ENCODE results near the gene ABCG8.

Gene ABCG8

DNA sequence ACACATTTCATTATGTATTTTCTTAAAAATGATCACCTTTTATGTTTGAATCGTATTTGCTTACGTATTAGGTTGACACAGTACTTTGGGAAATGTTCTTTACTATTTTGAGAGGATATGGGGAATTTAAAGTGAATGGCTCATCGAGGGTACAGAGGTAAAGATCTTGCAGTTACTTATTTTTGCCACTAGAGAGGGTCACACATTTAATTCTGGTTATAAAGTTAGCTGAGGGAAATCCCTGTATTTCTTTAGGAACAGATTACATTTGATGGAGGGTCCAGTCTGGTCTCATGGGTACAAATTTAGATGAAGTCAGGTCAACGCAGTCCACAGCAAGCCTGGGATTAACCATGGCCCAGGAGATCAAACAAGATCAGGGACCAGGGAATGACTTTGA is 40.5 kb upstream of the ABCG8 start:
- H3K4me3 ChIP-seq (ENCODE audit: low read depth, low read length) = no peak overlapping the region
- TF ChIP-seq, protein P1, sequence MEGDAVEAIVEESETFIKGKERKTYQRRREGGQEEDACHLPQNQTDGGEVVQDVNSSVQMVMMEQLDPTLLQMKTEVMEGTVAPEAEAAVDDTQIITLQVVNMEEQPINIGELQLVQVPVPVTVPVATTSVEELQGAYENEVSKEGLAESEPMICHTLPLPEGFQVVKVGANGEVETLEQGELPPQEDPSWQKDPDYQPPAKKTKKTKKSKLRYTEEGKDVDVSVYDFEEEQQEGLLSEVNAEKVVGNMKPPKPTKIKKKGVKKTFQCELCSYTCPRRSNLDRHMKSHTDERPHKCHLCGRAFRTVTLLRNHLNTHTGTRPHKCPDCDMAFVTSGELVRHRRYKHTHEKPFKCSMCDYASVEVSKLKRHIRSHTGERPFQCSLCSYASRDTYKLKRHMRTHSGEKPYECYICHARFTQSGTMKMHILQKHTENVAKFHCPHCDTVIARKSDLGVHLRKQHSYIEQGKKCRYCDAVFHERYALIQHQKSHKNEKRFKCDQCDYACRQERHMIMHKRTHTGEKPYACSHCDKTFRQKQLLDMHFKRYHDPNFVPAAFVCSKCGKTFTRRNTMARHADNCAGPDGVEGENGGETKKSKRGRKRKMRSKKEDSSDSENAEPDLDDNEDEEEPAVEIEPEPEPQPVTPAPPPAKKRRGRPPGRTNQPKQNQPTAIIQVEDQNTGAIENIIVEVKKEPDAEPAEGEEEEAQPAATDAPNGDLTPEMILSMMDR (IDR thresholded peaks at IDR 0.05; ENCODE audit: borderline replicate concordance, insufficient read depth, low read depth, low read length) = no peak

DNA sequence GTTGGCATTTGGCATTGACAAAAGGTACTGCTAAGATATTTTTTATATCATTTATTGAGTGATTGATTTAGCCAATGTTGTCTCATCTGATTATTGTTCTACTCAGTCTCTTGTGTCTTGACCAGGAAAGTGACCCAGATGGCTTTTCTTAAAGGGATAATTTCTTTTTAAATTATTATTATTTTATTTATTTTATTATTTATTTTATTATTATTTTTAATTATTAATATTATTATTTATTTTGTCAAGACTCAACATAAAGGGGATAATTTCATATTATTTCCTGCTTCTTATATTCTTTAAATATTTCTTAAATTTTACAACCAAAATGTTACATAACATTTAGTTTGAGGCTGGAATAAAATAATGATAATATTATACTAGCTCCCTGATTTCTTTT is 37.9 kb upstream of the ABCG8 start:
- TF ChIP-seq, protein P1 (IDR thresholded peaks at IDR 0.05; ENCODE audit: borderline replicate concordance, insufficient read depth, low read depth, low read length) = no peak

DNA sequence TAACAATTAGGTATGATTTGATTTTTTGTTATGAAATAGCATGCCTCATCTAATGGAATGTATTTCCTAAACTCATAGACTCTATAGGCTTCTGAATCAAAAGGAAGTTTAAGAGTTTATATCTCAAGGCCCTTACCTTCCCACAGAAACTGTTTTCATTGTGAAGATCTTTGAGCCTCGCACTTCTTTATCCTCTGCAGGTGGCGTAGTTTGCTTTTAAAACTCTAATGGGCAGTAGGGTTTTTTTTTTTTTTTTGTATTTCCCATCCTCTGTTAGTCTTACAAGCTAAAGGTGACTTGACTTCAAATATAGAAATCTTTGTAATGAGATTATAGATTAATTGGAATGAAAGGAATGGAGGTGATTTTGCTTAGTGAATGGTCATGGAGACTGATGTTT is 36.6 kb upstream of the ABCG8 start:
- TF ChIP-seq, protein P1 (IDR thresholded peaks at IDR 0.05; ENCODE audit: borderline replicate concordance, insufficient read depth, low read depth, low read length) = no peak

More for the DNA sequence above, 37.9 kb upstream of the ABCG8 start:
- H3K4me3 ChIP-seq (ENCODE audit: low read depth, low read length) = no peak overlapping the region

DNA sequence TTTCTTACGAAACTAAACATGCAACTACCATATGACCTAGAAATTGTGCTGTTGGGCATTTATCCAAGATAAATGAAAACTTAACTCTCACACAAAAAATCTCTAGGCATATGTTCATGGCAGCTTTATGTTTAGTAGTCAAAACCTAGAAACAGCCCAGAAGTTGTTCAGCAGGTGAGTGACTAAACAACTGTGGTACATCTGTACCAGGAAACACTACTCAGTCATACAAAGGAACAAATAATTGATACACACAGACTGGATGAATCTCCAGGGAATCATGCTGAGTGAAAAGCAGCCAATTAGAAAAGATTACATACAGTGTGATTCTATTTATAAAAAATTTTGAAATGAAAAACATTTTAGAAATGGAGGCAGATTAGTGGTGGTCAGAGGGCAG is 35.7 kb upstream of the ABCG8 start:
- no peak overlapping the region for H3K4me3 ChIP-seq (ENCODE audit: low read depth, low read length)
- TF ChIP-seq, protein P1 (IDR thresholded peaks at IDR 0.05; ENCODE audit: borderline replicate concordance, insufficient read depth, low read depth, low read length) = no peak

More for the DNA sequence above, 36.6 kb upstream of the ABCG8 start:
- no peak overlapping the region for H3K4me3 ChIP-seq (ENCODE audit: low read depth, low read length)

GRCh38 chr2:43806719-43807031 is 32.1 kb upstream of the ABCG8 start:
- TF ChIP-seq, protein P1 (IDR thresholded peaks at IDR 0.05; ENCODE audit: borderline replicate concordance, insufficient read depth, low read depth, low read length) = no peak
- no peak overlapping the region for H3K4me3 ChIP-seq (ENCODE audit: low read depth, low read length)

GRCh38 chr2:43810452-43810851 is 28.3 kb upstream of the ABCG8 start:
- H3K4me3 ChIP-seq (ENCODE audit: low read depth, low read length) = no peak overlapping the region
- TF ChIP-seq, protein P1 (IDR thresholded peaks at IDR 0.05; ENCODE audit: borderline replicate concordance, insufficient read depth, low read depth, low read length) = no peak

DNA sequence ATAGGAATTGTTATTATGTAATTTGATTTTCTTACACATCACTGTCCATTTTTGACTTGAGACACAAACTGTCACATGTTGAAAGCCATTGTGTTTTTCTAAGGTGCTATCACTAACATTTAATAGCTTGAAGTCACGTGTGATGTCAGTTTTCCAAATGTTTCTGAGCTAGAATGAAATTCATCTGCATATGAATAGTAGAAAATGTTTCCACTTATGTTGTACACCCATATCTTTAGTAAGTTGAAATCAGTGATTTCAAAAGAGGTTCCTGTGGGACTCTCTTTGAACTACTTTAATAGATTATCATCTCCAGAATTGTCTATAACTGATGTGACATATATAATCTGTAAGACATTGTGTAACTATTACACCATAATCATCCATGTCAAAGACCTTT is 27.9 kb upstream of the ABCG8 start:
- TF ChIP-seq, protein P1 (IDR thresholded peaks at IDR 0.05; ENCODE audit: borderline replicate concordance, insufficient read depth, low read depth, low read length) = no peak
- no peak overlapping the region for H3K4me3 ChIP-seq (ENCODE audit: low read depth, low read length)

Data from GM12875 (cell line).